Subcutaneous adipose tissue (tissue), 4 donors: ENCODE results near the gene ZBTB49. TPM values are rescaled to one million over a fixed set of nuclear protein-coding genes. Genes with fewer than 3 reads are reported as not detected.

ENCODE experiments used
- CTCF ChIP-seq: fragments of 450-650 bp; IDR thresholded peaks from one replicate; pipeline ENCODE4 v1.5.1; 2016; ENCODE audit warnings: low read depth, mild to moderate bottlenecking, control low read depth, antibody characterized with exemption, moderate library complexity
- total RNA-seq, 4 donors: library from RNA; depleted of rRNA; stranded (reverse); fragments of >200 nt; gene quantifications; one replicate each; pipeline ENCODE4 v1.1.0, GENCODE V29; 2016

The ZBTB49 gene
- total RNA-seq, 4 donors from 2014 or later, result 1.9 to 7.0 (median 4.0) TPM

GRCh38 chr4:4326166-4326565, 36.1 kb downstream of the ZBTB49 start:
- TF ChIP-seq CTCF, result no peak

- no peak for TF ChIP-seq CTCF
These were observed 37.6 kb downstream of the ZBTB49 start for GRCh38 chr4:4327652-4328121.

GRCh38 chr4:4328206-4328605, 38.2 kb downstream of the ZBTB49 start:
- no peak for TF ChIP-seq CTCF

GRCh38 chr4:4328840-4329239, 38.8 kb downstream of the ZBTB49 start:
- TF ChIP-seq CTCF, result no peak

- no peak for TF ChIP-seq CTCF
These were observed 39.4 kb downstream of the ZBTB49 start for GRCh38 chr4:4329496-4329895.

- TF ChIP-seq CTCF, result no peak
These were observed 40.7 kb downstream of the ZBTB49 start for GRCh38 chr4:4330794-4331193.

- no peak for TF ChIP-seq CTCF
These were observed 42.5 kb downstream of the ZBTB49 start for GRCh38 chr4:4332529-4332928.

GRCh38 chr4:4333265-4333706, 43.2 kb downstream of the ZBTB49 start:
- no peak for TF ChIP-seq CTCF
